H1 (cell line): ENCODE measurements around the gene FCGBP. TPM values are rescaled to one million over a fixed set of nuclear protein-coding genes. Genes with fewer than 3 reads are reported as not detected.

ENCODE experiments used
- CTCF ChIA-PET: fragments of 300-600 bp; sonication (Branson Sonifier 250); formaldehyde crosslinking; loops from one replicate; lab custom pipeline; 2021; ENCODE audit not compliant: partially characterized antibody; lab: Charles Lee
- POLR2A ChIA-PET: fragments of 300-600 bp; sonication (Branson Sonifier 250); formaldehyde crosslinking; loops from one replicate; lab custom pipeline; 2021; ENCODE audit warnings: inconsistent platforms; ENCODE audit not compliant: partially characterized antibody; lab: Charles Lee
- DNase-seq, 2 experiments: peaks; one replicate each; pipeline versions ENCODE4 v3.0.0 to v3.0.0-alpha.2; 2010 to 2022; ENCODE audit warnings: low spot score in 2 of 2, low read depth in 1 of 2, mixed read lengths in 1 of 2
- FAIRE-seq: peaks from 2 replicates; lab custom pipeline; 2011; peaks lifted over from hg19 to GRCh38; lab: Jason Lieb, UNC
- H2AFZ ChIP-seq: 2 replicates; pipeline ENCODE4 v1.8.1; 2012; ENCODE audit warnings: low read length, inconsistent platforms
- H2AK5ac ChIP-seq: 2 replicates; pipeline ENCODE4 v1.6.1; 2013; ENCODE audit warnings: low read depth, low read length
- H2BK120ac ChIP-seq: replicated peaks from 2 replicates; pipeline ENCODE3; 2013; ENCODE audit warnings: low read depth, low read length, inconsistent platforms
- H2BK12ac ChIP-seq: 2 replicates; pipeline ENCODE4 v1.6.1; 2013; ENCODE audit warnings: low read depth, low read length
- H2BK15ac ChIP-seq: 2 replicates; pipeline ENCODE4 v1.6.1; 2013; ENCODE audit warnings: low read length
- H2BK20ac ChIP-seq: 2 replicates; pipeline ENCODE4 v1.6.1; 2013; ENCODE audit warnings: low read length
- H2BK5ac ChIP-seq: 2 replicates; pipeline ENCODE4 v1.6.1; 2013; ENCODE audit warnings: low read depth, low read length
- H3K14ac ChIP-seq: 2 replicates; pipeline ENCODE4 v1.6.1; 2013; ENCODE audit warnings: inconsistent platforms; ENCODE audit not compliant: insufficient read length
- H3K18ac ChIP-seq: 2 replicates; pipeline ENCODE4 v1.6.1; 2013; ENCODE audit warnings: low read length; ENCODE audit errors: extremely low read depth
- H3K23ac ChIP-seq: 2 replicates; pipeline ENCODE4 v1.6.1; 2013; ENCODE audit warnings: inconsistent platforms; ENCODE audit not compliant: insufficient read length
- H3K23me2 ChIP-seq: 2 replicates; pipeline ENCODE4 v1.6.1; 2013; ENCODE audit warnings: low read depth, low read length
- H3K27ac ChIP-seq: 2 replicates; pipeline ENCODE4 v1.6.1; 2011; ENCODE audit warnings: low read depth, low read length, inconsistent platforms
- H3K27me3 ChIP-seq, 4 experiments: replicated peaks in 1 of 4; 1 replicate in 1 of 4; 2 replicates in 3 of 4; pipeline versions ENCODE4 v1.6.1 to v1.8.1; 2011 to 2013; ENCODE audit warnings: low read length in 3 of 4, mild to moderate bottlenecking in 3 of 4, inconsistent platforms in 2 of 4, mixed read lengths in 2 of 4, moderate library complexity in 1 of 4; ENCODE audit not compliant: control insufficient read depth in 3 of 4, insufficient read depth in 3 of 4; ENCODE audit errors: extremely low read depth in 1 of 4
- H3K36me3 ChIP-seq, 4 experiments: 2 replicates each; pipeline versions ENCODE4 v1.6.1 to v1.8.1; 2011 to 2013; ENCODE audit warnings: mild to moderate bottlenecking in 4 of 4, low read length in 3 of 4, moderate library complexity in 2 of 4, control low read depth in 1 of 4, inconsistent platforms in 1 of 4; ENCODE audit not compliant: insufficient read depth in 4 of 4, control insufficient read depth in 2 of 4
- H3K4ac ChIP-seq: replicated peaks from 2 replicates; pipeline ENCODE3; 2013; ENCODE audit warnings: low read length, low read depth, mixed read lengths, inconsistent platforms; ENCODE audit not compliant: insufficient read length
- H3K4me1 ChIP-seq, 4 experiments: replicated peaks in 1 of 4; 1 replicate in 1 of 4; 2 replicates in 3 of 4; pipeline versions ENCODE4 v1.6.1 to v1.8.1; 2011 to 2013; ENCODE audit warnings: low read length in 3 of 4, inconsistent platforms in 2 of 4, mixed read lengths in 1 of 4; ENCODE audit not compliant: insufficient read depth in 4 of 4, control insufficient read depth in 3 of 4
- H3K4me2 ChIP-seq, 2 experiments: 2 replicates each; pipeline versions ENCODE4 v1.6.1 to v1.8.1; 2011 to 2013; ENCODE audit warnings: low read depth in 2 of 2, low read length in 2 of 2, control low read depth in 1 of 2, inconsistent platforms in 1 of 2, mild to moderate bottlenecking in 1 of 2; ENCODE audit not compliant: insufficient read depth in 1 of 2
- H3K4me3 ChIP-seq, 4 experiments: fragments of 200-600, 300-600 bp in 1 of 4; sonication (generic), shearing (Covaris generic), sonication (Bioruptor Twin) in 1 of 4; 2 replicates each; pipeline versions ENCODE4 v1.5.1 to v1.8.1; 2011 to 2016; ENCODE audit warnings: low read length in 4 of 4, low read depth in 3 of 4, control low read depth in 2 of 4, inconsistent platforms in 2 of 4, mild to moderate bottlenecking in 2 of 4, mixed read lengths in 1 of 4, moderate library complexity in 1 of 4; ENCODE audit not compliant: insufficient read depth in 2 of 4; ENCODE audit errors: extremely low read depth in 1 of 4
- H3K56ac ChIP-seq: replicated peaks from 2 replicates; pipeline ENCODE3; 2013; ENCODE audit warnings: low read depth, mild to moderate bottlenecking, mixed read lengths, low read length, inconsistent platforms; ENCODE audit not compliant: insufficient read length
- H3K79me1 ChIP-seq: 2 replicates; pipeline ENCODE4 v1.6.1; 2013; ENCODE audit warnings: low read depth, low read length, control low read depth
- H3K79me2 ChIP-seq, 2 experiments: 2 replicates each; pipeline versions ENCODE4 v1.6.1 to v1.8.1; 2012 to 2013; ENCODE audit warnings: low read length in 2 of 2, mild to moderate bottlenecking in 2 of 2, inconsistent platforms in 1 of 2; ENCODE audit not compliant: insufficient read depth in 2 of 2, control insufficient read depth in 1 of 2
- H3K9ac ChIP-seq, 4 experiments: replicated peaks in 1 of 4; 1 replicate in 1 of 4; 2 replicates in 3 of 4; pipeline versions ENCODE4 v1.6.1 to v1.8.1; 2011 to 2013; ENCODE audit warnings: low read depth in 3 of 4, low read length in 3 of 4, control low read depth in 2 of 4, mild to moderate bottlenecking in 2 of 4, moderate library complexity in 2 of 4, inconsistent platforms in 1 of 4; ENCODE audit errors: extremely low read depth in 1 of 4
- H3K9me3 ChIP-seq, 2 experiments: 2 replicates each; pipeline versions ENCODE4 v1.6.1 to v1.8.1; 2012 to 2013; ENCODE audit warnings: mild to moderate bottlenecking in 2 of 2, moderate library complexity in 2 of 2, control low read depth in 1 of 2, inconsistent platforms in 1 of 2, low read depth in 1 of 2, low read length in 1 of 2, mixed read lengths in 1 of 2; ENCODE audit not compliant: insufficient read depth in 2 of 2
- H4K20me1 ChIP-seq, 2 experiments: replicated peaks in 1 of 2; 2 replicates each; pipeline versions ENCODE3 to v1.8.1; 2011 to 2013; ENCODE audit warnings: inconsistent platforms in 2 of 2, low read length in 2 of 2, mild to moderate bottlenecking in 1 of 2; ENCODE audit not compliant: insufficient read depth in 2 of 2, control insufficient read depth in 1 of 2
- H4K5ac ChIP-seq: 2 replicates; pipeline ENCODE4 v1.6.1; 2013; ENCODE audit warnings: low read length, low read depth, mixed read lengths, inconsistent platforms; ENCODE audit not compliant: insufficient read length
- H4K8ac ChIP-seq: 2 replicates; pipeline ENCODE4 v1.8.0; 2013; ENCODE audit warnings: mild to moderate bottlenecking, moderate library complexity, low read length, inconsistent platforms; ENCODE audit not compliant: insufficient read depth; ENCODE audit errors: extremely low read depth
- H4K91ac ChIP-seq: replicated peaks from 2 replicates; pipeline ENCODE3; 2013; ENCODE audit warnings: low read length, mixed read lengths, inconsistent platforms; ENCODE audit not compliant: insufficient read length
- ASH2L ChIP-seq: fragments of 200-600, 300-600 bp; sonication (generic); IDR thresholded peaks from one replicate; pipeline ENCODE4 v1.7.1; 2017; ENCODE audit warnings: low read length
- BCL11A ChIP-seq, 2 experiments: IDR thresholded peaks; one replicate each; pipeline ENCODE4 v1.6.1; 2011; ENCODE audit warnings: low read depth in 2 of 2, low read length in 2 of 2, mild to moderate bottlenecking in 2 of 2
- CBX5 ChIP-seq: fragments of 300-800, 300-1000 bp; sonication (generic); IDR thresholded peaks from 2 replicates; pipeline ENCODE4 v1.7.1; 2016; ENCODE audit warnings: antibody characterized with exemption, low read length, low read depth
- GABPA ChIP-seq: IDR thresholded peaks from 2 replicates; pipeline ENCODE4 v1.6.1; 2011; ENCODE audit warnings: mild to moderate bottlenecking, low read length, moderate library complexity, borderline replicate concordance; ENCODE audit not compliant: insufficient read depth
- JUN ChIP-seq: IDR thresholded peaks from 2 replicates; pipeline ENCODE4 v1.6.1; 2011; ENCODE audit warnings: low read depth, mild to moderate bottlenecking, improper control_type of control experiment, low read length
- PHF8 ChIP-seq: fragments of 200-600 bp; sonication (generic); conservative IDR thresholded peaks from 2 replicates; pipeline ENCODE4 v1.7.1; 2012; ENCODE audit warnings: low read depth, mild to moderate bottlenecking, inconsistent platforms, low read length, moderate library complexity
- RBBP5 ChIP-seq: IDR thresholded peaks from 2 replicates; pipeline ENCODE4 v1.7.1; 2012; ENCODE audit warnings: low read depth, mild to moderate bottlenecking, inconsistent platforms, low read length, moderate library complexity, borderline replicate concordance
- RNF2 ChIP-seq: fragments of 200-900, 300-1000 bp; sonication (generic); IDR thresholded peaks from 2 replicates; pipeline ENCODE4 v1.7.1; 2016; ENCODE audit warnings: borderline replicate concordance, low read depth, mild to moderate bottlenecking, antibody characterized with exemption, low read length; ENCODE audit not compliant: poor library complexity, severe bottlenecking; ENCODE audit errors: missing control alignments
- RXRA ChIP-seq: IDR thresholded peaks from 2 replicates; pipeline ENCODE4 v1.6.1; 2011; ENCODE audit warnings: low read depth, mild to moderate bottlenecking, low read length, moderate library complexity; ENCODE audit not compliant: insufficient read depth
- SP1 ChIP-seq: IDR thresholded peaks from 2 replicates; pipeline ENCODE4 v1.6.1; 2011; ENCODE audit warnings: low read depth, low read length
- TAF1 ChIP-seq: IDR thresholded peaks from 2 replicates; pipeline ENCODE4 v1.6.1; 2011; ENCODE audit warnings: mild to moderate bottlenecking, low read depth, low read length
- TAF7 ChIP-seq: optimal IDR thresholded peaks from 2 replicates; pipeline ENCODE3; 2011; ENCODE audit warnings: low read depth, mild to moderate bottlenecking, inconsistent platforms, low read length, moderate library complexity, borderline replicate concordance
- TCF12 ChIP-seq: IDR thresholded peaks from 2 replicates; pipeline ENCODE4 v1.6.1; 2011; ENCODE audit warnings: low read depth, mild to moderate bottlenecking, low read length
- YY1 ChIP-seq: IDR thresholded peaks from 2 replicates; pipeline ENCODE4 v1.6.1; 2011; ENCODE audit warnings: low read depth, mild to moderate bottlenecking, low read length
- WGBS, 2 experiments: shearing (Covaris generic) in 1 of 2; methylation state at CpG; one replicate each; pipeline versions ENCODE4 v1.1.6 to v1.1.7; 2013 to 2015; ENCODE audit warnings: low lambda C conversion rate in 2 of 2, mixed read lengths in 2 of 2, inconsistent platforms in 1 of 2, low coverage in 1 of 2, missing lambda C conversion rate in 1 of 2; ENCODE audit not compliant: insufficient replicate concordance in 2 of 2, insufficient coverage in 1 of 2, insufficient read length in 1 of 2; ENCODE audit errors: extremely low coverage in 1 of 2, missing lambda C conversion rate in 1 of 2; 5-methylcytosine and 5-hydroxymethylcytosine counted together
- polyA plus RNA-seq, 7 experiments: library from polyadenylated mRNA; depleted of rRNA in 3 of 7; stranded (reverse) in 5 of 7; unstranded in 2 of 7; fragments of >200 nt in 5 of 7; fragments of 200-250 nt in 2 of 7; gene quantifications; 1 replicate in 5 of 7; 2 replicates in 1 of 7; 4 replicates in 1 of 7; pipeline versions ENCODE4 v1.2.1 to v1.2.3, GENCODE V29; 2011 to 2013; ENCODE audit warnings: missing spikeins in 2 of 7, mixed read lengths in 2 of 7
- total RNA-seq: library from RNA; stranded (reverse); fragmentation: NEBNext Ultra II Directional; extraction: Animal tissue kit (Norgen Biotek cat#: 25700); gene quantifications from 2 replicates; pipeline ENCODE4 v1.2.1, GENCODE V29; 2021

Gene FCGBP
- total and polyA plus RNA-seq, 2 of the 8 experiments (the other 6 are each of a cell fraction or from before 2014, with no cell fraction given) = 1.1 to 3.1 TPM

GRCh38 chr19:39937094-39937720, 2.8 kb upstream of the FCGBP start:
- Histone ChIP-seq H3K79me1 (no peaks in the 10 kb centered on the region), H4K91ac (no peak overlapping the region), H4K5ac (no peak overlapping the region), H2BK20ac (no peak overlapping the region), H2BK5ac (no peak overlapping the region), H2BK15ac (no peak overlapping the region), H2BK120ac (no peak overlapping the region), H3K56ac (no peak overlapping the region), H3K18ac (no peak overlapping the region), H3K36me3 (no peaks in the 10 kb centered on the region), H3K9ac (no peak overlapping the region), H2AFZ (no peak overlapping the region), H3K23ac (no peak overlapping the region), H3K14ac (no peak overlapping the region), H3K79me2 (no peaks in the 10 kb centered on the region), H4K20me1 (no peaks in the 10 kb centered on the region), H3K4me3 (no peak overlapping the region), H2AK5ac (no peak overlapping the region), H3K4me2 (no peak overlapping the region), H3K4me1 (peaks cover 0 to 4% (median 0%) of the 10 kb centered on the region in 4 experiments; a peak in 2 of 7 replicates), H3K27me3 (no peaks in the 10 kb centered on the region), H2BK12ac (no peak overlapping the region), H3K4ac (no peak overlapping the region), H3K9me3 (no peaks in the 10 kb centered on the region), H3K27ac (no peak overlapping the region), H3K23me2 (no peaks in the 10 kb centered on the region), H4K8ac (no peak overlapping the region)
- ChIA-PET POLR2A (interaction anchor here (1.3 kb wide), 1 partner anchor 22 kb away, joined by 3 read pairs; no protein-coding TSS in a partner anchor), CTCF (interaction anchor here (1.0 to 1.6 kb wide), 3 partner anchors 9 to 33 kb away, joined by 3 read pairs; partner anchors contain the start of gene PSMC4)
- 90% methylated on average over 5 of the region's 5 CpGs; no CpG with 5 or more reads in 1 of the 2 experiments for WGBS, 2 experiments
- no peak for FAIRE-seq
- no peak for DNase-seq
- TF ChIP-seq GABPA (no peak), RNF2 (no peak), ASH2L (no peak), JUN (no peak), TCF12 (no peak), BCL11A (IDR thresholded peaks at IDR 0.05; ENCODE audit: low read depth in 2 of 2, low read length in 2 of 2) (no peak), TAF7 (no peak), RXRA (no peak), SP1 (no peak), YY1 (no peak), CBX5 (no peak), RBBP5 (no peak), PHF8 (no peak), TAF1 (no peak)
